Duodenal mucosa (tissue), 2 donors: ENCODE measurements around the gene ACO1.
A peak's percentile ranks its signal among the peaks of the same experiment; 100 is the strongest.

ENCODE experiments used
- H3K27ac ChIP-seq: one replicate; pipeline ENCODE4 v1.7.0; 2013; ENCODE audit warnings: low read depth, low read length
- H3K27me3 ChIP-seq, 2 donors: one replicate each; pipeline ENCODE4 v1.7.0; 2013; ENCODE audit warnings: low read length in 2 of 2, control low read depth in 1 of 2; ENCODE audit not compliant: insufficient read depth in 2 of 2, control insufficient read depth in 1 of 2
- H3K36me3 ChIP-seq, 2 donors: one replicate each; pipeline ENCODE4 v1.7.0; 2013; ENCODE audit warnings: low read length in 2 of 2, control low read depth in 1 of 2; ENCODE audit not compliant: insufficient read depth in 2 of 2, control insufficient read depth in 1 of 2
- H3K4me1 ChIP-seq, 2 donors: one replicate each; pipeline ENCODE4 v1.7.0; 2013; ENCODE audit warnings: low read length in 2 of 2, control low read depth in 1 of 2; ENCODE audit not compliant: insufficient read depth in 2 of 2, control insufficient read depth in 1 of 2
- H3K4me3 ChIP-seq, 2 donors: one replicate each; pipeline ENCODE4 v1.7.0; 2013; ENCODE audit warnings: low read length in 2 of 2, low read depth in 1 of 2
- H3K9ac ChIP-seq, 2 donors: one replicate each; pipeline ENCODE4 v1.7.0; 2013; ENCODE audit warnings: low read length in 2 of 2, low read depth in 1 of 2
- H3K9me3 ChIP-seq, 2 donors: one replicate each; pipeline ENCODE4 v1.7.0; 2013; ENCODE audit warnings: low read length in 2 of 2, control low read depth in 1 of 2; ENCODE audit not compliant: control insufficient read depth in 1 of 2

ACO1 gene

DNA sequence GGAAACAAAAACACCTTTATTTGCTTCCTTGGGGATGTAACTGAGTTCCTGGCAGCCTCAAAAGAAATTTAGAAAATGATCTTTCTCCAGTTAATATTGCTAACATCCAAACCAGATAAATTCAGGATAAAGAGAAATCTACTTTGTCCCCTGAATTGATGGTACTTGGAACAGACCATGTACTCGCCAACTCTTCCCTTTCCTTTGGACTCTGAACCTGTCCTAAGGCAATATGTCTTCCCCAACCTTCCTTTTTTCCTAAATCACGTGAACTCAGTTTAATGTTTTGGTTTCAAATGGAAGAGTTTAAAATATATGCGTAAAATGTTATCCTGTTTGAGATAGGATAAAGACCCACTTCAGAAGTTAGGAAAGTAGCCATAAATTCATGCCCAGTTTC lies 28.0 kb downstream of the ACO1 start:
- Histone ChIP-seq H3K27me3 (no peaks in the 10 kb centered on the region), H3K27ac (no peak overlapping the region), H3K4me1 (no peaks in the 10 kb centered on the region), H3K36me3 (peaks cover 35 to 56% of the 10 kb centered on the region in 2 donors), H3K9ac (no peak overlapping the region), H3K4me3 (no peak overlapping the region), H3K9me3 (no peaks in the 10 kb centered on the region)

DNA sequence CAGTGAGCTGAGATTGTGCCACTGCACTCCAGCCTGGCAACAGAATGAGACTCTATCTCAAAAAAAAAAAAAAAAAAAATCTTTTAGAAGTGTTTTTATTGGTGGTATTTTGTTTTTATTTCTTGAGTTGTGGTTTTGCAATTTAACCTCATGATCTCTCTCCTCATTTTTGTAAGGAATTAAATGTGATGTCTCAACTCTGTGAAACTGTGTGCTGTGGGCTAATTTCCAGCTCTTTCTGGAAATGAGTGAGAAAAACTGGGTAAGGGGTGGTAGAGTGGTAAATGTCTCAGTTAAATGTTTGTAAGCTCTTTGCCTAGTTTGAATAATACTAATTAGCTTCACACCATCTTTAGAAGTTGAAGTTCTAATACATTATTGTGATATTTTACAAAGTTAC lies 29.0 kb downstream of the ACO1 start:
- Histone ChIP-seq H3K36me3 (peaks cover 33 to 56% of the 10 kb centered on the region in 2 donors), H3K27ac (no peak overlapping the region), H3K9me3 (no peaks in the 10 kb centered on the region), H3K9ac (no peak overlapping the region), H3K4me3 (no peak overlapping the region), H3K27me3 (no peaks in the 10 kb centered on the region), H3K4me1 (no peaks in the 10 kb centered on the region)

DNA sequence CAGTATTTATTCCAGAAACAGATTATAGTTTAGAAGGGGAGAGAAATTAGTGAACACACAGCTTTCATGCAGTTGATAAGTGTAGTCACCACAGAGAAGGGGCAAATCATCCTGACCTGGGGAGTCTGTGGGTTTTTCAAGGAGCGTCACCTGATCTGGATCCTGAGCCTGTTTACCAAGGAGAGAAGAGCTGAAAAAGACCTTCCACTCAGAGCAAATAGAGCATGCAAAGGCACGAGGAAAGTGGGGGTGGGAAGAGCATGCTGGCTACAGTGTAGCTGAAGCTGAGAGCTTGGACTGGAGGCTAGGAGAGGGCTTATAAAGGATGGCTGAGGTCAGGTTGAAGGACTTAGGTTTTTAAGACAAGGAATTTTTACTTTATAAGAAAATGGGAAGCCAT lies 30.4 kb downstream of the ACO1 start:
- Histone ChIP-seq H3K27me3 (no peaks in the 10 kb centered on the region), H3K9ac (no peak overlapping the region), H3K4me1 (no peaks in the 10 kb centered on the region), H3K27ac (no peak overlapping the region), H3K4me3 (no peak overlapping the region), H3K9me3 (no peaks in the 10 kb centered on the region), H3K36me3 (peaks cover 34 to 55% of the 10 kb centered on the region in 2 donors)

DNA sequence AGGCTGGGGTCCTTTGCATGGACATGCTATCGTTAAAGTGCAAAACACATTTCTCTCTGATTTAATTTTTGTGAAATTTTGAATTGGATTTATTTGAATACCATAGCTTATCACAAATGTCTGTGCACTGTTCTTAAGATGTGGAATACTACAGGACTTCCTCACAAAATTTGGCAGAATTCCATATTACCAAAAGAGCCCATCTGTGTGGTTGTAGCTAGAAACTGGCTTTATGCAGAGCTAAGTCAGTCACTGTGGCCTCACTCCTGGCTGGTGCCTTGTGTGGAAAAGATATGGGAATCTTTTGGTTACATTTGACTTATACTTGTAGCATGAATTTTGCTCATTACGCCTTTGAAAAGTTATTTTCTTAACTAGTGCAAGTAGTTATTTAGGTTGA lies 35.5 kb downstream of the ACO1 start:
- H3K9me3 ChIP-seq, result no peaks in the 10 kb centered on the region
- peaks cover 36 to 75% of the 10 kb centered on the region in 2 donors for H3K36me3 ChIP-seq
- H3K9ac ChIP-seq, result no peak overlapping the region
- H3K4me3 ChIP-seq, result no peak overlapping the region
- H3K4me1 ChIP-seq, result peaks cover 0 to 6% of the 10 kb centered on the region in 2 donors
- no peak overlapping the region for H3K27ac ChIP-seq
- H3K27me3 ChIP-seq, result no peaks in the 10 kb centered on the region

DNA sequence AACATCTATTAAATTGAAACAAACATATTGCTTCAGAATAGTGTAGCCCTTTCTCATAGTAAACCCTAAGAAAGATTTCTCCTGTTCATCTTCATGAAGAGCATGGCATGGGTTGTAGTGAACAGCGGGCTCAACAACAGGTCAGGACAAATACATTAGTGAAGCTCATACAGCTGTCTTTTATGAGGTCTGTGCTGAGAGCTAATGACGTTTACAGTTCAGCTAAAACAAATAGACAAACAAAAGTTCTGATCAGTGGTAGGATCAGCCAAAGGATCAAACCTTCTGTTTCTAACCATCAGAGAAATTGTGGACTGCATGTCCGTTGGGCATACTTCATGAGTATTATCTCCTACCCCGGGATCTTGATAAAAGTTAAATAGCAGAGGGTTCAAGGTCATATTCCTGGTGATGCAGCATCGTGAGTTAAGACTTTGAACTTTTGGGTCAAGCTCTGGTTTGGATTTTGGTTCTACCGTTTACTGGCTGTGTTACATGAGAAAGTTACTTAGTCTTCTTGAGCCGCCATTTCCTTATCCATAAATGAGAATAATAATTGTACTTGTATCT lies 37.9 kb downstream of the ACO1 start:
- Histone ChIP-seq H3K36me3 (peaks cover 28 to 66% of the 10 kb centered on the region in 2 donors), H3K9ac (no peak overlapping the region)

DNA sequence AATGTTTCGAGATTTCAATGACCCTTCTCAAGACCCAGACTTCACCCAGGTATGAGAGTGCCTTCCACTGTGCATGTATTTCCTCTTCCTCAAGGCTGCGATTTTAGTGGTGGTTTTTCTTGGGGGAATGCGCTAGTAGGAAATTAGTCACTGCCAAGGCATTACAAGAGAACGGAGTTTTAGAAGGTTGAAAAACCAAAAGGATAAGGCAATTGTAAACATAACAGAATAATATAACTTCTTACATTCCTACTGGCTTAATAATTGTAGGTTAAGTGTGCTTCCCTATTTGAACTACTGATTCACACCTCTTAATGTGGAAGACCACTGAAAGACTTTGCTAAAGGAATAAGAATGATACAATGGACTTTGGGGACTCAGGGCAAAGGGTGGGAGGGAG lies 38.9 kb downstream of the ACO1 start:
- no peak overlapping the region for H3K4me3 ChIP-seq
- no peaks in the 10 kb centered on the region for H3K9me3 ChIP-seq
- peaks cover 10 to 29% of the 10 kb centered on the region in 2 donors for H3K4me1 ChIP-seq
- H3K27ac ChIP-seq, result no peak overlapping the region
- no peaks in the 10 kb centered on the region for H3K27me3 ChIP-seq
- no peak overlapping the region for H3K9ac ChIP-seq
- H3K36me3 ChIP-seq, result peaks cover 20 to 59% of the 10 kb centered on the region in 2 donors

More for the DNA sequence above, 37.9 kb downstream of the ACO1 start:
- H3K4me3 ChIP-seq, result no peak overlapping the region
- no peaks in the 10 kb centered on the region for H3K9me3 ChIP-seq
- H3K27ac ChIP-seq, result no peak overlapping the region
- peaks cover 8 to 26% of the 10 kb centered on the region in 2 donors for H3K4me1 ChIP-seq
- no peaks in the 10 kb centered on the region for H3K27me3 ChIP-seq

DNA sequence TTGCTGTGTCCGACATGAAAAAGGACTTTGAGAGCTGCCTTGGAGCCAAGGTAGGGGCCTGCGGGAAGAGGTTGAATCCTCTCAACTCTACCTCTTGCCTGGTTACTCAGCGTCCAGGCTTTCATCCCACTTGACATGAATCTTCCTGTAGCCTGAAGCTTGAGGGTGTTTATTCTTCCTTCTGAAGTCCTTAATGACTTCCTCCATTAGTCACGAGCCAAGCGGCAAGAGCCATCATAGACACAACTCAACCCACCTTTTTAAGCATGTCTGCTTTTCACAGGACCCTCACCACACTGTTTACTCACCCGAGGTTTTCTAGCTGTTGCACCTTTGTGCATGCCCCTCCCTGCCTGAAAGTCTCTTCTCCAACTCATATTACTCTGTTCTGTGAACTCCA lies 40.2 kb downstream of the ACO1 start:
- no peak overlapping the region for H3K27ac ChIP-seq
- peaks cover 13 to 47% of the 10 kb centered on the region in 2 donors for H3K36me3 ChIP-seq
- H3K9me3 ChIP-seq, result no peaks in the 10 kb centered on the region
- peaks cover 10 to 29% of the 10 kb centered on the region in 2 donors for H3K4me1 ChIP-seq
- no peak overlapping the region for H3K4me3 ChIP-seq
- H3K27me3 ChIP-seq, result no peaks in the 10 kb centered on the region
- H3K9ac ChIP-seq, result no peak overlapping the region

DNA sequence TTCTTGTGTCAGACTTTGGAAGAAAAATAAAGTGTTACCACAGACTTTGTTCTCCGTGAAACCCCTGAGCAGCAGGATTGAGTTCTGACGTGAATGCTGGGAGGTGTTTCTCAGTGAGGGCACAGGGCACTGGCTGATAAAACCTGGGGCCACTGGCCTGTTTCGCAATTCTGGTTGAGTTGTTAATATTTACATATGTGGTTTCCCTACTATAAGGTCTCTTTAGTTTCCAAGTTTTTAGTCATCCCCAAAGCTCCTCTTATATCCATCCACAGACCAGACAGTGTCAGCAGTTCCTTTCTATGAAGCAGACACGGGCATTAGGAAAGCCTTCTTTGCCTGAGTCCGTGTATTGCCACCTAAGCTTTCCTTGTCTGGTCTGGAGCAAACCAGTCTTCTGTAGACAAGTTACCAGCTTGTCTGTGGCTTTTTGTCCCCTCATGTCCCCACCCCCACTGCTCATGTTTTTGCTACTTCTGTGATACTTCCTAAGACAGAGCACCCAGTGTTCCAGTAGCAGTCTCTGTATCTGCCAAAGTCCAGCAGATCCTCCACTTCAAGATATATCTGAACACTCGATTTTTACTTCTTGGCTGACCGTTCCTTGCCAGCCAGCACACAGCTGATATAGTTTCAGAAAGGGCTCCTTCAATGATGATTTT lies 42.0 kb downstream of the ACO1 start:
- peak overlapping the region; percentile 43 to 48 for H3K4me3 ChIP-seq
- peaks cover 10 to 29% of the 10 kb centered on the region in 2 donors for H3K4me1 ChIP-seq
- no peaks in the 10 kb centered on the region for H3K27me3 ChIP-seq
- H3K36me3 ChIP-seq, result peaks cover 24 to 48% of the 10 kb centered on the region in 2 donors
- H3K9ac ChIP-seq, result peak overlapping the region; percentile 50 to 59
- H3K9me3 ChIP-seq, result no peaks in the 10 kb centered on the region
- H3K27ac ChIP-seq, result peak overlapping the region; percentile 72

DNA sequence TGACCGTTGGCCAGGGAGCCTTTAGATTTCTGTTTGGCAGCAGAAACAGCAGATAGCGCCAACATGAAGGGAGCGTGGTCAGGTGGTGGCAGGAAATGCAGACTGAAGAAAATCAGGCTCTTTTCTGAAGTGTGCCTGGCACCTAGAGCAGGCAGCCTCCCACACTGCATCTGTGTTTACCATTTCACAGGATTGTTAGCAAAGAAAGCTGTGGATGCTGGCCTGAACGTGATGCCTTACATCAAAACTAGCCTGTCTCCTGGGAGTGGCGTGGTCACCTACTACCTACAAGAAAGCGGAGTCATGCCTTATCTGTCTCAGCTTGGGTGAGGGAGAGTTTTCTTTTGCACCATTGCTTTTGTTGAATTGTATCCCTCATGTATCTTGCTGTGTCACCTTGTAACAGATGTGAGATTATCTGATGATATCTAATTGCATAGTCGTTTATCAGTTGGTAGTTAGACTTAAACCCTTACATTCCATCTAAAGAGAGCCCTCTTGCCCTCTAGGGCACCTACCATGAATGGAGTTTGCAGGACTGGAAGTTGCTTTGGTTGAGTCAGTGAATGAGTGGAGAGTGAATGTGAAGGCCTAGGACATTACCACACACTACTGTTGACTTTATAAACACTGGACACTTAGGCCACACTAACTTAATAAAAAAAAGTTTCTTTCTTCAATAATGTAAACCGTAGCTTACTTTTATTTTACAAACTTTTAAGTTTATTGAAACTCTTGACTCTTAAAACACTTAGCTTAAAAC lies 42.8 kb downstream of the ACO1 start:
- peaks cover 25 to 52% of the 10 kb centered on the region in 2 donors for H3K36me3 ChIP-seq
- H3K9ac ChIP-seq, result peak overlapping the region in 1 of 2 donors; percentile 39

DNA sequence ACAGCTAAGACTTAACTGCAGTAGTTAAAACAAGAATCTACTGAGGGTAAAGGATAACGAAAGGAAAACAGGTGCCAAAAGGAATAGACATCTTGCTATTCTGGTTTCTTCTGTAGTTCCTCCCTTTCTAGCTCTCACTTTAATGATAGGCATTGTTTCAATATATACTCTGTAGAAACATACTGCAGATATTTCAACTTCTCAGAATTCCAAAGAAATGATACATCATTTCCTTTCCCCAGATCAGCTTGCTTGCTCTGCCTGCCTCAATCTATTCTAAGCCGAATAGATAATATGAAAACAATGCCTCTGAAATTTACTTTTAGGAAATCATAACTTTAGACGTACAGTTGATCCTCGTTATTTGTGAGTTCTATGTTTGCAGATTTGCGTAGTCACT lies 46.3 kb downstream of the ACO1 start:
- peaks cover 8 to 16% of the 10 kb centered on the region in 2 donors for H3K4me1 ChIP-seq
- no peaks in the 10 kb centered on the region for H3K27me3 ChIP-seq
- no peak overlapping the region for H3K27ac ChIP-seq
- H3K36me3 ChIP-seq, result peaks cover 36 to 59% of the 10 kb centered on the region in 2 donors
- no peak overlapping the region for H3K4me3 ChIP-seq
- H3K9me3 ChIP-seq, result no peaks in the 10 kb centered on the region
- no peak overlapping the region for H3K9ac ChIP-seq

More for the DNA sequence above, 42.8 kb downstream of the ACO1 start:
- no peaks in the 10 kb centered on the region for H3K9me3 ChIP-seq
- H3K4me3 ChIP-seq, result peak overlapping the region; percentile 37 to 46
- no peaks in the 10 kb centered on the region for H3K27me3 ChIP-seq
- H3K4me1 ChIP-seq, result peaks cover 10 to 28% of the 10 kb centered on the region in 2 donors
- peak overlapping the region; percentile 72 for H3K27ac ChIP-seq
